HL-60/S4 treated with retinoic acid at 250 ng/mL for 4 days and 3 days (cell line): Measurements from ENCODE around the gene ADAMTS2.

ENCODE experiments used
- in situ Hi-C: fragments of 300-500 bp; cut with MboI; formaldehyde crosslinking; loops from 2 replicates; pipeline ENCODE4 v1.7.0; 2022; ENCODE audit warnings: low sequenced_read_pairs

ADAMTS2 gene

DNA sequence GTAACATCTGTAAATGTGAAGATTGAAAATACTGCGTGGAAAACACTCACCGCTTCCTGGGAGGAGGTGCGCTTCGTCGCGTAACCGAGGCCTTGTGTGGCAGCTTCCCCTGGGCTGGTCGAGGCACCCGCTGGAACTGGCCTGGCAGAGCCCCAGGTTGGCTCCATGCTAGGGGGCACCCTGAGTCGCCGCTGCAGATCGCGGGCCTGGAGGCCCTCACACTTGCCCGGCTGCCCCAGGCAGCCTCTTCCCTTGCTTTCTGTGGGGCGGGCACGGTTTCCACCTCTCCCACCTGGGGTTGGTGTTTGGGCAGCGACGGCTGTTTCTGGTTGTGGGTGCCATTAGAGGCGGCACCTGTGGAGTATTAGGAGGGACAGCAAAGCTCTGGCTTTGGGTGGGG lies 284.2 kb downstream of the ADAMTS2 start:
- in situ Hi-C loops = no loop called here
